GM18502 (cell line): ENCODE data around the gene ZNF367.
A peak's percentile ranks its signal among the peaks of the same experiment; 100 is the strongest.

Source experiments
- ATAC-seq: cut with Tn5 transposase; IDR thresholded peaks from one replicate; pipeline ENCODE4 v1.9.1; 2021; ENCODE audit warnings: mild to moderate bottlenecking; ENCODE audit not compliant: unreplicated experiment, poor library complexity

Gene ZNF367

DNA sequence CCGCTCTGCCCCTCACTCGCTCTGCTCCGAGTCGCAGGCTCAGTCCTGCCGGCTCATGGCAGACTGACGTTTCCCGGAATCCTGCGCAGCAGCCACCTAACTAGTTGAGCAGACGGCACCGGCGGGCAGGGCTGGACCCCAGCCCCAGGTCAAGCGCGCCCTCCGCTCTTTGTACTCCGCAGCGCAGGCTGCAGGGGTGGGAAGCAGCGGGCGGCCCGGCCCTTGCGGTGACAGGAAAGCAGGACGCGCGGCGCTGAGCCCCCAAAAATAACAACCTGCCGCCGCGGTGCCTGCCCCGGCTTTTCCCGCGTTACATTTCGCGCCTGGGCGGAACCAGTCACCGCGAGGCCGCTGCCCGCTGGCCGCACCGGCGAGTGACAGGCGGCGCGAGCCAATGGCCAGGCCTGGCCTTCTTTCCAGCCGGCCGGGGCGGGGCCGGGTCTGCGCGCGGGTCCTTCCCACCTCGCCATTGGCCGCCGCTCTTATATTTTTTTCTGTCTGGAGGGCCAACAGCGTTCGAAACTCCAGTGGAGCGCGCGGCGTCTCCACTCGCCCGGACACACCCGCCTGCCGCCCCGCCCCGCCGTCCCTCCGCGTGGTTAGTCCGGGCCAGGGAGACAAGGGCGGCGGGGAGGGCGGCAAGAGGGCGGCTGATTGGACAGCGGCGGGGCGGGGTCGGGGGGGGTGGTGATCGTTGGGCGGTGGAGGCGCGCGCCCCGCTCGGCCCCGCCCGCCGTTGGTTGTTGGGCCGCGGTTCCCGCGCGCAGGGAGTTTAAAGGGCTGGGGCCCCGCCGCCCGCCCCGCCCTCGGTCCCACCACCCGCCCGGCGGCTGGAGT is at the start of gene ZNF367:
TSS of gene ZNF367 (minus strand) at position 288 of the 837 bp plus-strand sequence. CDS start 338 bp downstream, outside the sequence.
- peak; percentile 67 for ATAC-seq

DNA sequence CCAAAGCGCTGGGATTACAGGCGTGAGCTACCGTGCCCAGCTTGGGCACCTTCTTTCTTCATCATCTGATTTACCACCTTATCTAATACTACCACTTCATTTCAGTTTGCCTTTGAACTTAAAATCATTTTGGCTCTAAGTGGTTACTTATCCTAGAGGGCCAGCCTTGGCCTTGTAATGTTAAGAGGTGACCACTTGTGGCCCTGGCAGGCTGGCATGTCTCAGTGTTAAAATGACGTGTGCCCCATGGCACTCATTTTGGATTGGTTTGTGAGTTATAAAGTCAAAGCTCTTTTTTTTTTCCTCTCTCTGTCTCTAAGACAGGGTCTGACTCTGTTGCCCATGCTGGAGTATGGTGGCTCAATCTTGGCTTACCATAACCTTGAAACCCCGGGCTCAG is 49.6 kb upstream of the ZNF367 start:
- no peak for ATAC-seq

DNA sequence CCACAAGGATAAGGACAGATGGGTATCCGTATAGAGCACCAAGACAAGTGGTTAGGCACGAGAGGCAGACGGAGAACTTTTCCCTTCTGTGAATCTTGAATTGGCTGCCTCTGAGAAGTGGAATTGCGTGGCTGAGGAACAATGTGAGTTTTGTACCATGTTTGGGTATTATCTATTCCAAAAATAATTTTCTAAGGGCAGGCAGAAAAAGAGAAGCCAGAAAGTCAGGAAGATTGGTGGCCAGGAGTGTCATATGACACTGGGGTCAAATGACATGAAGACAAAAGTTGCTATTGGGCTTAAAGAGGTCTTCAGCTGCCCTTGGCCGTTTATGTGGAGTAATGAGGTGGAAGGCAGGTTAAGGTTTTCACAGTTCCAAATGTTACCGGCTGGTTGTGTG is 46.3 kb upstream of the ZNF367 start:
- ATAC-seq = no peak

DNA sequence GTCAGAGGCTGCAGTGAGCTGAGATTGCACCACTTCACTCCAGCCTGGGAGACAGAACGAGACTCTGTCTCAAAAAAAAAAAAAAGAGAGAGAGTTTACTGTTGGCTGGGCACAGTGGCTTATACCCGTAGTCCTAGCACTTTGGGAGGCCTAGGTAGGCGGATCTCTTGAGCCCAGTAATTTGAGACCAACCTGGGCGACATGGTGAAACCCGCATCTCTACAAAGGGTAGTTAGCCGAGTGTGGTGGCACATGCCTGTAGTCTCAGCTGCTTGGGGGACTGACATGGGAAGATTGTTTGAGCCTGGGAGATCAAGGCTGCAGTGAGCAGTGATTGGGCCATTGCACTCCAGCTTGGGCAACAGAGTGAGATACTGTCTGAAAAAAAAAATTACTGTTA is 44.4 kb upstream of the ZNF367 start:
- no peak for ATAC-seq

DNA sequence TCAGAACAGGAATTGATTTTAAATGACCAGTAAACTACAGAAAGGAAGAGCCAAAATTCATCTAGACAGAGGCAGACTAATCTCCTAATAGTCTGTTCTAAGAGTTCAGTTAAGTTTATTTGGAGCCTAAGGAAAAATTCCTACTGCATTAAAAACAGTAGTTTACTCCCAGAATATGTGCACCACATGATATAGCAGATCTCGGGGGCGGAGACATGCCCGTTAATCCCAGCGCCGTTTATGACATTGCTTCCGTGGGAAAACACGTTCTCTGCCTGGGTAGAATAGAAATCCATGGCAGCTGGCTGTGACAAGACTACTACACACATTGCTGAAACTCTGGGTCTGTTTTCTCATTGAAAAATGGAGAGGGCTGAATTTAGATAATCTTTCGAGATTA is 43.2 kb upstream of the ZNF367 start:
- no peak for ATAC-seq

DNA sequence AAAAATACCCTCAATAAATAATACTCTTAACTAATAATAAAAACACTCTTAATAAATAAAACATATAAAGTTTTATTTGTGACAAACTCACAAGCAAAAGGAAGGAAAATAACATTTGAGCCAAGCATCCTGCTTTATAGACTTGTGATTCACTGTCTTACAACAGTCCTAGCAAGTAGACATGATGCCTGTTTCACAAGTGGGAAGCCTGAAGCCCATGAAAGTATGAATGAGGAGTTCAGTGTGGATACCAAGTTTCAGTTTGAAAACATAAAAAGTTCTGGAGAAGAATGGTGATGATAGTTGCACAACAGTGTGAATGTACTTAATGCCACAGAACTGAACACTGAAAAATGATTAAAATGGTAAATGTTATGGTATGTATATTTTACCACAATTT is 42.7 kb upstream of the ZNF367 start:
- no peak for ATAC-seq

DNA sequence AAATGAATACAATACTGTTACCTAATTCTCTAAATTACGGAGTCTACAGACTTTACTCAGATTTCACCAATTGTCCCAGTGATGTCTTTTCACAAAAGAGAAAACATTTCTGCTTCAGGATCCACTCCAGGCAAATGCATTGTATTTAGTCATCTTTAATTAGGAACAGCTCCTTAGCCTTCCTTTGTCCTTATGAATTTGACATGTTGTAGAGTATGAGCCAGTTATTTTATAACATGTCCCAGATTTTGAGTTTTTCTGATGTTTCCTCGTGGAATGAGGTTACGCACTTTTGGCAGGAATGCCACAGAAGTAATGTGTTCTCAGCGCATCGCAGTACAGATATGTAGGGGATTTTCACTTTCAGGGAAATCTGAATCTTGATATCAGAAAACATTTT is 42.3 kb upstream of the ZNF367 start:
- no peak for ATAC-seq

DNA sequence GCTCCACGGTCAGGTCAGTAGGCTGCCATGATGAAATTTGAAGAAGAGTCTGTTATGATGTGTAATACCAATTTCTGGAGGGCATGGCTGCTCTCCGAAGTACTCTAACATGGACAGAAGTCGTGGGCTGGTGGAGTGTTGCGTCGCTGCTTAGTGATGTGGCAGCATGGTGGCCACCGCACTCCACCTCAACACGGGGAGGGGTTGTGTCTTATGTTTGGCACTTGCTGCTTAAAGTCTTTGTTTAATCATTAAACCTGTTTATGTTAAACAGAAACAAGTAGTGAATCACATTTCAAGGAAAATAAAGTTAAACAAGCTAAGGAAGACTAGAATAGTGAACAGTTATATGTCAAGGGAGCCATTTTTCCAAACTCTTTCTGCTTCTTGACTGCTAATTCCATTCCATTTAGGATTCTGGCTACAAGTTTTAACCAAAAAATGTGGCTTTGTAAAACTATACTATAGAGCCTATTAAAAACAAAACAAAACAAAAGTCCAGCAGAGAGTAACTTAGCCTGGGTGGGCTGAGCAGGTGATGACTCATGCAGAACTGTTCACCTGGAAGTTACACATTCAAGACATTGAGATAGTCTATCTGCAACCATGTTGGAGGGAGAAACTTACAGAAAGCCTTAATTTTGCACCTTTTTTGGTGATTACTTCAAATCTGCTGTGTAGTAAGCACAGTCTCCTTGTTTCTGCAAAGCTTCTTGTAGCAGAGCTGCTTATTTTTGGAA is 41.3 kb upstream of the ZNF367 start:
- no peak for ATAC-seq

DNA sequence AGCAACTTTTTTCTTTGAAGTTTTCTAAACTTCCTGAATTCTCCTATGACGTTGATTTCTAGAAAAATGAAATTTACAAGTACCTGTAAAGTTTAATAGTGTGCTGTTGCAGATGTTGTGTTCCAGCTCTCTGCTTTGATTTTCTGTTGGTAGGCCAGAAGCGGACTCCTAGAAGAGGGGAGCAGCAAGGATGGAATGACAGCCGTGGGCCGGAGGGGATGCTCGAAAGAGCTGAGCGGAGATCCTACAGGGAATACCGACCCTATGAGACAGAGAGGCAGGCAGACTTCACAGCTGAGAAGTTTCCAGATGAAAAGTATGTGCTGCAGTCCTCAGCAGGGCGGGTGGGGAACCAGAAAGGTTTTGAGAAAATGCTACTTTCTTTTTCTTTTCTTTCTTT is 40.1 kb upstream of the ZNF367 start:
- ATAC-seq = no peak

DNA sequence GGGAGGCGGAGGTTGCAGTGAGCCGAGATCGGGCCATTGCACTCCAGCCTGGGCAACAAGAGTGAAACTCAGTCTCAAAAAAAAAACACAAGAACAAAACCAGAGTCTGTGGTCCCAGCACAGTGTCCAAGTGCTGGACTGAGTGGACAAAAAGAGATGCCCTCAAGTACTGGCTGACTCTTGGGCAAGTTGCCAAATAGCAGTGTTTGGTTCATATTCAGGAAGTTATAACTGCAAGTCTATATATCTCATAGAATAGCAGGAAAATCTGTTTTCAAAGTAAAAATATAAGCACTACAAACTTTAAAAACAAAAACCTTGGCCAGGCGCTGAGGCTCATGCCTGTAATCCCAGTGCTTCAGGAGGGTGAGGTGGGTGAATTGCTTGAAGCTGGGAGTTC is 39.1 kb upstream of the ZNF367 start:
- ATAC-seq = no peak

DNA sequence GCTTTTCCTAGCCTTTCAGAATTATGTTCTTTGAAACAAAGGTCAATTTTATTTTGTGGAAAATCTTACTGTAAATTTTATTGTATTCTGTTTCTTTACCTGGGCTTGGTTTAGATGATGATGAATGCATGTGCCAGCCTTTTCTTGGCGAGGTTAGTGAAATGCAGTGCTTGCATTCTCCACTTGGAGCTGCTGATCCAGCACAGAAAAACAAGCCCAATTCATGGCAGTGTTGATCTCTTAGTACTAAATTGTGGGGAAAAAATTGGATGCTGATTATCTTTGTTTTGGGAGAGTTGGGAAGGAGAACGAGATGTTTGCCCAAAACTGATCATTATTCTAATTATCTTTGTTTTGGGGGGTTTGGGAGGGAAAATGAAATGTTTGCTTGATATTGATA is 35.5 kb upstream of the ZNF367 start:
- ATAC-seq = no peak

DNA sequence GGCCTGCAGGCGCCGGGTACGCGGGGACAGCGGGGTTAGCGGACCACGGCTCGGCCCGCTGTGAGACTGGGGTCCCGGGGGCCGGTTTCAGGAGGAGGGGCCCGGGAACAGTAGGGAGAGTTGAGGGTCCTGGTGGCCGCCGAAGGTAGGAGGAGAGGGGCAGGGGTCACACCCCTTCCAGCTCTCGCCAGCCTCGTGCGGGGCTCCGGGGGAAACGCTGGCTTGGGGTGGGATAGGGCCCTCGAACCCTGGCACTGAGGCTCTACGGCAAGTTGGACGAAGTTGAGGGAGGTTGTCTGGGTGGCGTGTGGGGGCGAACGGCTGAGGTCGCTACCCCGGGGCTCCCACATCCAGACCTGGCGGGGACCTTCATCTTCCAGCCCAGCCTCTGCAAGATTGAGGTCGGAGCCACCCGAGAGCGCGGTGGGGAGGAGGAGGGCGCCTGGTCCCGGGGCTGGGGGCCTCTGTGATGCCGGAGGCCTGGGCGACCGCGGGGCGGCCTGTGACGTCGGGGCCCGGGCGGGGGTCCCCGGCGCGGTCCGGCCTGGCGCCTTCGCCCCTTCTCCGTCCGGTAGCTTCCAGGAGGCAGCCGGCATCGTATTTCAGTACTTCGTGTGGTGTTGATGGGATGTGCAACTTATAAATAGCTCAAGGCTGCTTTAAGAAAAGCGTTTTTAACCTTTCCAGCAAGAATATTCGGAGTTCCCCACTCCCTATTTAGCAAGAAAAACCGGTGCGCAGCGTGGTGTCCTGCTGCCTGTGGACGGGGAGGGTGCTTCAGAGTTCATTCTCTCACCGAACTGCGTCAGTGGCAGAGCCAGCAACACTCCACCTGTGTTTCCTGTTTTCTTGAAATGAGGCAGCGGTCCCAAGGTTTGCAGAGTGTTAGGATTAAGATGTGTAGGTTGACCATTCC is 32.7 kb upstream of the ZNF367 start:
- ATAC-seq = peak; percentile 6

DNA sequence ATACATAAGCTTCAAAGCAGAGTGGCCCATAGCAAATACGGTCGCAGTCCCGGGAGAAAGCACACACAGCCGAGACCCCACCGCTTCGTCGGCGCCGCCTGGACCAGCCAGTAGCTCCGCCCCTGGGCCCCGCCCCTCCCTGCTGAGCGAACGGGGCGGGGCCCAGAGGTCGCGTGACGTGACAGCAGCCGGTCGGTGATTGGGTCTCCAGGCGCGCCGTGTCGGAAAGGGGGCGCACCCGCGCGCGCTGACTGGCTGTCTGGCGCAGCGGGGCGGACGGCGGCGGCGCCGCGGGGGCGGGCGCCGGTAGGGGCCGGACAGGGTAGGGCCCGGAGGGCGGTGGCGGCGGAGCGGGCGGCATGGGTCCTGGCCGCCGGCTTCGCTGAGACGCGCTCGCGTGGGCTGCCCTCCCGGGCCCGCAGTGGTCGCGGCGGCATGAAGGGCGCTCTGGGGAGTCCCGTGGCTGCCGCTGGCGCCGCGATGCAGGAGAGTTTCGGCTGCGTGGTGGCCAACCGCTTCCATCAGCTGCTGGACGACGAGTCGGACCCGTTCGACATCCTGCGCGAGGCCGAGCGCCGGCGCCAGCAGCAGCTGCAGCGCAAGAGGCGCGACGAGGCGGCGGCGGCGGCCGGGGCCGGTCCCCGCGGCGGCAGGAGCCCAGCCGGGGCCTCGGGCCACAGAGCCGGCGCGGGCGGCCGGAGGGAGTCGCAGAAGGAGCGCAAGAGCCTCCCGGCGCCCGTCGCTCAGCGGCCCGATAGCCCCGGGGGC is 31.9 kb upstream of the ZNF367 start, which contains the start of gene HABP4:
TSS of gene HABP4 (plus strand) at position 325 of the 768 bp plus-strand sequence. CDS start at position 436, 111 bp downstream.
- peak; percentile 93 for ATAC-seq

DNA sequence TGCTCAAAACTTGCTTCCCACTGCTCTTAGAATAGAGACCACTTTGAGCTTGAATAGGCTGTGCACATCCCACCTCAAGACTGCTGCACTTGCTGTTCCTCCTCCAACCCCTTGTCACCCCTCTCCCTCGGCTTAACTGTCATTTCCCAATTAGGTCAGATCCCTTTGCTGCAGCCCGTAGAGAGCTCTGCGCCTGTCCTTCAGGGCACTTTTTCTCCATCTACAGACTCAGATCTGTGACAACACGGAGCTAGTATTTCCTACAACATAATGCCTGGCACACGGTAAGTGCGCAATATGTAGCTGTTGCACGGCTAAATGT is 31.3 kb upstream of the ZNF367 start:
- ATAC-seq = peak; percentile 22

DNA sequence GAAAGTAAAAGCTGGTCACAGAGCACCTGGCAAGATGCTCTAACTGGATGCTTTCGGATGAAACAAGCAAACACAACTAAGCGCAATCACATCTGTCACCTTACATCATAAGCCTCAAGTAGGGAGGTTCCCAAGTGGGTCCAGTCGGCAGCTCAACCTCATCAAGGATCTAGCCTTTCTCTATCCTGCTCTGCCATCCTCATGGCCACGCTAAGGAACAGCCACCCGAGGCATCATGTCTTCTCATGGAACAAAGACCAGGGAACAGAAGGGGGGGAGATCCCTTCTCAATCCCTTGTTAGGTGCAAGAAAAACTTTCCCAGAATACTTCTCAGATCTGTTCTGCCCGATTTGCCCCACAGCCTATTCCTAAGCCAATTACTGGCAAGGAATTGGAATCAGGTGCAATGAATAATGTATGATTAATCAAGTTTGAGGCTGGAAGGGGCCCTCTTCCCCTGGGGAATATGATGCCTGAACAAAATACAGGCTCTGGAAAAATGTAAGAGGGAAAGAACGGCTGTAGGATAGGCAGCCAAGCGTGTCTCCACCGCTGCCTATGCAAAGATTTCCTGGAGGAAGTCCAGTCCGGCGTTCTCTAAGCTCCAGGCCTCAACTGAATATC is 30.5 kb upstream of the ZNF367 start:
- ATAC-seq = no peak

DNA sequence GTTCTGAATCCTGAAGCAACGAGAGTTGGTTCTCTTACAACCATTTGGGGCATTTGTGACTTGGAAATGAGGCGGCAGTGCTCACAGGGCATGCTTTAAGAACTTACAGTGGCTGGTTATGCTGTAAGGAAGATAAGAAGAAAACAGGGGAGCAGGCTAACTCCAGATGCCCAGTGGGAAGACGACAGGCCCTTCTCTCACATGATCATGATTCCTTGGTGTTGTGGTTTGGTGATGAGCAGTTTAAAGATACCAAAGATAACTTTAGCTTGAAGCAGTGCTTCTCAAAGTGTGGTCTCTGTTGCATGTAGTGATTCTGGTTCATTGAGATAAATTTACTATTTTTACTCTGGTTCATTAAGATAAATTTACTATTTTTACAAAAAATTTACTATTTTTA is 29.2 kb upstream of the ZNF367 start:
- ATAC-seq = no peak

DNA sequence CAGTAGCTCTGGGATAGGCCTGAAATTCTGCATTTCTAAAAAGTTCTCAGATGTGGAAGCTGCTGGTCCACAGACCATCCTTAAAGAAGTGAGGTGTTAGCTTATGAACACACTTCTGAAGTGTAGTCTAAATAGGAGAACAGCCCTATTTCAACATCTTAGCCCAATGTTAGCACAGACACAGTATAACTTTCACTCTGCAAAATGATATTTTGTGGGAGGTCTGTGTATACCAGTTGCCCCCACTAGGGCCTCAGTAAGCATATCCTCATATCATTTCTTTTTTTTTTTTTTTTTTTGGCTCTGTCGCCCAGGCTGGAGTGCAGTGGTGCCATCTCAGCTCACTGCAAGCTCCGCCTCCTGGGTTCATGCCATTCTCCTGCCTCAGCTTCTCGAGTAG is 24.3 kb upstream of the ZNF367 start:
- no peak for ATAC-seq

DNA sequence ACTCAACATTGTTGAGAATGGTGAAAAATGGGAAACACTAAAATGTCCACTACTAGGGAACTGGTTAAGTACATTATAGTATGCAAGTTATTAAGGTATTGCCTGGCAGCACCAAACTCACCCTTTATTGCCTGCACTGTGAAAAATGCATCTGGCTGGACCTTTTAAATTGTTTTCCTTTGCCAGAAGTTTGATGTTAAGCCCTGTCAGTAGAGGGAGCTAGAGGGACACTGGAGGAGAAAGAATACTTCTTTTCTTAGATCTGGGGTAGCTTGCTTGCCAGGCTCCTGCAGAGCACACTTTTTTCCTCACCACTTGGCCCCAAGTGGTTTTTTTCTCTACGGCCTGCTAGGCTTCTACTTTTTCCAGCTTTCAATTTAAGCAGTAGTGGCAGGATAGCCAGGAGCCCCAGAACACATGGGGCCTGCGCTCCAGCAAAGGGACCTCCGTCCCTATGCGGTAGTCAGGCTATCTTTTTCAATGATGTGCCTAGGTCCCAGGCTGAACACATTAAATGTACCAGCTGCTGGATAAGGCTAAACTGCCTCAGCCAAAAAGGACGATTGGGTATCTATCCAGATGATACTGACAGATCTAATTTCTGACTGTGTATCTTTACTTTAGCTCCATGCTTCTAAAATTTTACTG is 23.8 kb upstream of the ZNF367 start:
- no peak for ATAC-seq

DNA sequence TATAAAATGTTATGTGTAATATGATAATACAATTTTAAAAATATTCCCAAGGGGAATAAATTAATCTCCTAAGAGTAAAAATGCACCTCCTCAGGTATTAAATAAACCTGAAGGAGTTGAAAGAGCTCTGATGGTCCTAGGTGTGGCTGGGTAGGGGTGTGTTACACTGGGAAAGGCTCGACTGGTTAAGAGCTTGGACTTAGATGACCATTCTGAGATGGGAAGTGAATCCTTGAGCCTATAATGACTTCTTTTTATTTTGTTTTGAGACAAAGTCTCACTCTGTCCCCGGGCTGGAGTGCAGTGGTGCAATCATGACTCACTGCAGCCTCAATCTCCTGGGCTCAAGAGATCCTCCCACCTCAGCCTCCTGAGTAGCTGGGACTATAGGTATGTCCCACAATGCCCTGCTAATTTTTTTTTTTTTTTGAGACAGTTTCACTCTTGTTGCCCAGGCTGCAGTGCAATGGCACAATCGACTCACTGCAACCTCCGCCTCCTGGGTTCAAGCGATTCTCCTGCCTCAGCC is 22.6 kb upstream of the ZNF367 start:
- ATAC-seq = no peak
